Osteocyte (in vitro differentiated cells): ENCODE measurements around the gene SCARB1. TPM values are rescaled to one million over a fixed set of nuclear protein-coding genes. Genes with fewer than 3 reads are reported as not detected.

Source experiments
- DNase-seq: peaks from one replicate; pipeline ENCODE4 v3.0.0; 2021; ENCODE audit warnings: mixed read lengths; ENCODE audit not compliant: unreplicated experiment; ENCODE audit errors: extremely low spot score
- H3K27ac Mint-ChIP-seq: one replicate; pipeline ENCODE4 v1.8.0; 2021; ENCODE audit warnings: mild to moderate bottlenecking, mixed read lengths; ENCODE audit not compliant: unreplicated experiment
- H3K27me3 Mint-ChIP-seq: one replicate; pipeline ENCODE4 v1.8.0; 2021; ENCODE audit warnings: mixed read lengths; ENCODE audit not compliant: unreplicated experiment
- H3K36me3 Mint-ChIP-seq: one replicate; pipeline ENCODE4 v1.8.0; 2021; ENCODE audit warnings: mixed read lengths; ENCODE audit not compliant: unreplicated experiment
- H3K4me1 Mint-ChIP-seq: one replicate; pipeline ENCODE4 v1.8.0; 2021; ENCODE audit warnings: mixed read lengths; ENCODE audit not compliant: unreplicated experiment
- H3K4me3 Mint-ChIP-seq: one replicate; pipeline ENCODE4 v1.8.0; 2021; ENCODE audit warnings: mild to moderate bottlenecking, moderate library complexity, mixed read lengths; ENCODE audit not compliant: unreplicated experiment
- H3K9me3 Mint-ChIP-seq: one replicate; pipeline ENCODE4 v1.8.0; 2021; ENCODE audit warnings: mixed read lengths; ENCODE audit not compliant: unreplicated experiment
- total RNA-seq: library from RNA; stranded (reverse); gene quantifications from 2 replicates; pipeline ENCODE4 v1.2.1, GENCODE V29; 2021
- TF ChIP-seq, protein P1 (sequence below): fragments of 200-600 bp; sonication (generic); IDR thresholded peaks from 2 replicates; pipeline ENCODE4 v1.5.0; 2021; ENCODE audit warnings: antibody characterized with exemption, mild to moderate bottlenecking, moderate library complexity

Gene SCARB1
- total RNA-seq, 1 donor from 2014 or later = 27.1 TPM

DNA sequence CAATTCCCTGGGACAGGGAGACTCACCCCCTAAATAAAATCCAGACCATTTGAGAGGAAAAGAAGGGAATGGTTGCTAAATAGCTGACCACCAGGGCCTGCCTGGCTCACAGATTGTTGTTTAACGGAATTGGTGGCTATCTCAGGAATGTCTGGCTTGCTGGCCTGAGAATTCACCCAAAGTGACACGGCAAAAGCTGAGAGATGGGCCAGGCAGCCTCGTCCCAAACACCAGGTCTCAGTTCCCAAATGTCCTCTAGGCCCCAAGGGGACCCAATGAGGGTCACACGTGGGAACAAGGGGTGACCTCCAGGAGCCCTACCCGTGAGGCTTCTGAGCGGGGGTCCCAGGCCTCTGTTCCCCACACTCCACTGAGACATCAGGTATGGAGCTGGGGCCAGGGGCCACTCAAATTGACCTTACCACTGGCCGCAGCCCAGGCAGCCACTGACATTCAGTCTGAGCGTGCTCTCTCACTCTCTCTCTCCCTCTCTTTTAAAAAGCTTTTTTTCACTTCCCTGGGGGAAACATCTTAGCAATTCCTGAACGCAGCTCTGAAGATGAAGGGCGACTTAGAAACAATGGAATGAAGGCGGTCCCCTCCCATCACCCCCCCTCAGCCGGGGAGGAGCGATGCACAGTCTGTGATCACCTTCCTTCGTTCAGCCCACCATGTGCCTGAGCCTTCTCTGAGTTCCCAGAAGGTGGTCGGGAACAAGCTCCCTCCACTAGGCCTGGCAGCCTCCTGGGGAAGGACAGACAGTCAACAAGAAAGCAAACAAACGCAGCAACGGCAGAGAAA is 131.2 kb downstream of the SCARB1 start:
- Mint-ChIP-seq H3K4me3 (no peak overlapping the region), H3K36me3 (no peaks in the 10 kb centered on the region), H3K27ac (peak overlapping the region; percentile 80), H3K4me1 (peaks cover 53% of the 10 kb centered on the region), H3K9me3 (no peaks in the 10 kb centered on the region), H3K27me3 (no peaks in the 10 kb centered on the region)
- TF ChIP-seq, protein P1, sequence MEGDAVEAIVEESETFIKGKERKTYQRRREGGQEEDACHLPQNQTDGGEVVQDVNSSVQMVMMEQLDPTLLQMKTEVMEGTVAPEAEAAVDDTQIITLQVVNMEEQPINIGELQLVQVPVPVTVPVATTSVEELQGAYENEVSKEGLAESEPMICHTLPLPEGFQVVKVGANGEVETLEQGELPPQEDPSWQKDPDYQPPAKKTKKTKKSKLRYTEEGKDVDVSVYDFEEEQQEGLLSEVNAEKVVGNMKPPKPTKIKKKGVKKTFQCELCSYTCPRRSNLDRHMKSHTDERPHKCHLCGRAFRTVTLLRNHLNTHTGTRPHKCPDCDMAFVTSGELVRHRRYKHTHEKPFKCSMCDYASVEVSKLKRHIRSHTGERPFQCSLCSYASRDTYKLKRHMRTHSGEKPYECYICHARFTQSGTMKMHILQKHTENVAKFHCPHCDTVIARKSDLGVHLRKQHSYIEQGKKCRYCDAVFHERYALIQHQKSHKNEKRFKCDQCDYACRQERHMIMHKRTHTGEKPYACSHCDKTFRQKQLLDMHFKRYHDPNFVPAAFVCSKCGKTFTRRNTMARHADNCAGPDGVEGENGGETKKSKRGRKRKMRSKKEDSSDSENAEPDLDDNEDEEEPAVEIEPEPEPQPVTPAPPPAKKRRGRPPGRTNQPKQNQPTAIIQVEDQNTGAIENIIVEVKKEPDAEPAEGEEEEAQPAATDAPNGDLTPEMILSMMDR = no peak
- DNase-seq = no peak

DNA sequence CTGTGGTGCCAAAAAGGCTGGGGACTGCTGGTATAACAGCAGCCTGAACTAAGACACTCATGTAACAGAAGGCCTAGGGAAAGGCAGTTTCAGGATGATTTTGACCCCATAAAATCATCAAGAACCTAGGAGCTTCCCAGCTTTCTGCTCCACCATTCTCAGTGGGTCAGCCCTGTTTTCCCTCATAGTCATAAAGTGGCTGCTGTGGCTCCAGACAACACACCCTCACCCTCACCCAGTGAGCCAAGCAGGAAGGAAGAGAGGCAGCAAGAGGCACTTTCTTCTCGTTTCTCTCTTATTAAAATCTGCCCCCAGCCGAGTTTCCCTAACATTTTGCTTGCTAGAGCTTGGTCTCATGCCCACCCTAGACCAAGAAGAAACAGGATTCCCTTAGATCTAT is 131.8 kb downstream of the SCARB1 start:
- Mint-ChIP-seq H3K27me3 (no peaks in the 10 kb centered on the region), H3K9me3 (no peaks in the 10 kb centered on the region), H3K27ac (peak overlapping the region; percentile 80), H3K4me1 (peaks cover 54% of the 10 kb centered on the region), H3K4me3 (no peak overlapping the region), H3K36me3 (no peaks in the 10 kb centered on the region)
- TF ChIP-seq, protein P1 = no peak
- DNase-seq = no peak

DNA sequence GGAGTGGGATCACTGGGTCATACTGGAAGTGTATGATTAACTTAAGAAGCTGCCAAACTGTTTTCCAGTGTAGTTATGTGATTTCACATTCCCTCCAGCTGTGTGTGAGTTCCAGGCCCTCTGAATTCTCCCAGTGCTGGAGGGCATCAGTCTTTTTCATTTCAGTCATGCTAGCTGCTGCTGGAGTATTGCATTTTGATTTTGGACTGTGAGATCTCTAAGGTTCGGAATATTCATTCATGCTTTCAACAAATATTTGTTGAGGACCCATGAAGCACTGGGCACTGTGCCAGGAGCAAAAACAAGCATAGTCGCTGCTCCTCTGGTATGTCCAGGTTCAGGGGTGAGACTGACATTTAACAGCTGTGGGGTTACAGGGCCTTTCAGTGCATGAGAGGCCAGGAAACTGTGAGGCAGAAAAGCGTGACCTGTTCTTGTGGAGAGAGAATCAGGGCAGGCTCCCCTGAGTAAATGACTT is 133.2 kb downstream of the SCARB1 start:
- DNase-seq = no peak
- TF ChIP-seq, protein P1 = no peak
- Mint-ChIP-seq H3K4me3 (no peak overlapping the region), H3K27me3 (no peaks in the 10 kb centered on the region), H3K9me3 (no peaks in the 10 kb centered on the region), H3K36me3 (no peaks in the 10 kb centered on the region), H3K27ac (peak overlapping the region; percentile 85), H3K4me1 (peaks cover 59% of the 10 kb centered on the region)

DNA sequence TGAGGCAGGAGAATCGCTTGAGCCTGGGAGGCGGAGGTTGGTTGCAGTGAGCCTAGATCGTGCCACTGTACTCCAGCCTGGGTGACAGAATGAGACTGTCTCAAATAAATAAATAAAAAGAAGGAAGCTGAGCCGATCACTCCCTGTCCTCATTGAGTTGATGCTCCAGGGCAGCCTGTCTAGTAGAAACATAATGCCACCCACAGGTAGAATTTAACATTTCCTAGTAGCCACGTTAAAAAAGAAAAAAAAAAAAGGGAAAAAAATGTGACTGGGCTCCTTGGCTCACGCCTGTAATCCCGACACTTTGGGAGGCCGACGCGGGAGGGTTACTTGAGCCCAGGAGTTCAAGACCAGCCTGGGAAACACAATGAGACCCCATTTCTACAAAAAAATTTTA is 135.7 kb downstream of the SCARB1 start:
- Mint-ChIP-seq H3K9me3 (peaks cover 4% of the 10 kb centered on the region), H3K4me3 (no peak overlapping the region)
- TF ChIP-seq, protein P1 = peak; percentile 30

DNA sequence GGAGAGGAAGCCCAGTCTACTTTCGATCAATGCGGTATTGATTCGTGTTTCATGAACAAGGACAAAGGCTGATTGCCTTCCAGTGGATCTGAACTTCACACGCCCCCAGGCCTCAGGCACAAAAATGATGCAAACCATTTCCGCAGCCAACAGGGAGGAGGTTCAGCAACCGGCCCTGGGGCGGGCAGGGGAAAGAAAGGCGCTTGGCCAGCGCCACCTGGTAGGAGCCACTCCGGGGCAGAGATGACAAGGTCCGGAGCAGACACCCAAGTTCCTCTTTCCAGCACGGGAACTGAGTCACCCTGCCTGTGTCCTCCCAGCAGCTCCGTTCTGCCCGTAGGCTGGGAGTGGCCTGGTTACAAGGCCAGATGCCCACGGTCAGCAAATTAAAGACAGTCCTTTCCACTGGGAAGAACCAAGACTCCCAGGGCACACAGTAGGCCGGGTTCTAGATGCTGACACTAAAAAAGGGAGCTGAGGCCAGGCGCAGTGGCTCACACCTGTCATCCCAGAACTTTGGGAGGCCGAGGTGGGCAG is 136.3 kb downstream of the SCARB1 start:
- Mint-ChIP-seq H3K36me3 (no peaks in the 10 kb centered on the region), H3K9me3 (peaks cover 4% of the 10 kb centered on the region), H3K4me3 (no peak overlapping the region), H3K27me3 (no peaks in the 10 kb centered on the region), H3K27ac (peak overlapping the region; percentile 66), H3K4me1 (peaks cover 45% of the 10 kb centered on the region)
- TF ChIP-seq, protein P1 = no peak
- DNase-seq = no peak

More for the DNA sequence above, 135.7 kb downstream of the SCARB1 start:
- H3K27me3 Mint-ChIP-seq = no peaks in the 10 kb centered on the region
- no peak for DNase-seq
- no peak overlapping the region for H3K27ac Mint-ChIP-seq
- no peaks in the 10 kb centered on the region for H3K36me3 Mint-ChIP-seq
- peaks cover 51% of the 10 kb centered on the region for H3K4me1 Mint-ChIP-seq
